Activated CD4-positive, alpha-beta T cell treated with anti-CD3 and anti-CD28 coated beads, Interleukin-2, amount 10 ng/mL, durations not matched to agents 24 days and 14 days (primary cell): ENCODE data around the gene SLF2. TPM values are rescaled to one million over a fixed set of nuclear protein-coding genes. Genes with fewer than 3 reads are reported as not detected.

Experiments
- DNase-seq: peaks from one replicate; pipeline ENCODE4 v3.0.0; 2022
- H3K27ac Mint-ChIP-seq: one replicate; pipeline ENCODE4 v1.8.0; 2022; ENCODE audit warnings: mild to moderate bottlenecking, mixed read lengths
- H3K27me3 Mint-ChIP-seq: one replicate; pipeline ENCODE4 v1.8.0; 2022; ENCODE audit warnings: mixed read lengths
- H3K36me3 Mint-ChIP-seq: one replicate; pipeline ENCODE4 v1.8.0; 2022; ENCODE audit warnings: low read depth, mild to moderate bottlenecking, mixed read lengths
- H3K4me1 Mint-ChIP-seq: one replicate; pipeline ENCODE4 v1.8.0; 2021; ENCODE audit warnings: mixed read lengths
- H3K4me3 Mint-ChIP-seq: one replicate; pipeline ENCODE4 v1.8.0; 2022; ENCODE audit warnings: mild to moderate bottlenecking, moderate library complexity, mixed read lengths
- H3K9me3 Mint-ChIP-seq: one replicate; pipeline ENCODE4 v1.8.0; 2021; ENCODE audit warnings: mixed read lengths
- intact Hi-C: fragments of 100-400 bp; cut with micrococcal nuclease; formaldehyde crosslinking; loops from one replicate; pipeline ENCODE4 v1.15.1; 2023
- total RNA-seq: library from RNA; stranded (reverse); gene quantifications from 2 replicates; pipeline ENCODE4 v1.2.3, GENCODE V29; 2022

SLF2 gene
- total RNA-seq, 1 donor from 2014 or later = 35.3 TPM

- Mint-ChIP-seq H3K27me3 (peaks cover 38% of the 10 kb centered on the region), H3K4me1 (no peaks in the 10 kb centered on the region), H3K27ac (no peak overlapping the region), H3K4me3 (no peak overlapping the region), H3K36me3 (no peaks in the 10 kb centered on the region), H3K9me3 (no peaks in the 10 kb centered on the region)
- intact Hi-C loops = no loop called here
- no peak for DNase-seq
These were observed 26.2 kb upstream of the SLF2 start for GRCh38 chr10:100886521-100886920.

- Mint-ChIP-seq H3K9me3 (no peaks in the 10 kb centered on the region), H3K4me1 (no peaks in the 10 kb centered on the region), H3K27ac (no peak overlapping the region), H3K27me3 (peaks cover 40% of the 10 kb centered on the region), H3K4me3 (no peak overlapping the region), H3K36me3 (no peaks in the 10 kb centered on the region)
- DNase-seq = no peak
- intact Hi-C loops = no loop called here
These were observed 25.8 kb upstream of the SLF2 start for GRCh38 chr10:100886963-100887362.

GRCh38 chr10:100887761-100888296 is 24.9 kb upstream of the SLF2 start:
- no peak for DNase-seq

GRCh38 chr10:100888957-100889356 is 23.8 kb upstream of the SLF2 start:
- Mint-ChIP-seq H3K27ac (no peak overlapping the region), H3K36me3 (no peaks in the 10 kb centered on the region)

More at GRCh38 chr10:100887761-100888296, 24.9 kb upstream of the SLF2 start:
- peaks cover 47% of the 10 kb centered on the region for H3K27me3 Mint-ChIP-seq
- H3K36me3 Mint-ChIP-seq = no peaks in the 10 kb centered on the region
- H3K4me3 Mint-ChIP-seq = no peak overlapping the region
- H3K27ac Mint-ChIP-seq = no peak overlapping the region
- H3K4me1 Mint-ChIP-seq = no peaks in the 10 kb centered on the region
- intact Hi-C loops = no loop called here
- H3K9me3 Mint-ChIP-seq = no peaks in the 10 kb centered on the region

GRCh38 chr10:100889546-100889945 is 23.2 kb upstream of the SLF2 start:
- H3K36me3 Mint-ChIP-seq = no peaks in the 10 kb centered on the region
- H3K4me1 Mint-ChIP-seq = no peaks in the 10 kb centered on the region
- intact Hi-C loops = no loop called here
- no peaks in the 10 kb centered on the region for H3K9me3 Mint-ChIP-seq
- no peak overlapping the region for H3K4me3 Mint-ChIP-seq
- no peak overlapping the region for H3K27ac Mint-ChIP-seq
- no peak for DNase-seq
- peaks cover 56% of the 10 kb centered on the region for H3K27me3 Mint-ChIP-seq

More at GRCh38 chr10:100888957-100889356, 23.8 kb upstream of the SLF2 start:
- Mint-ChIP-seq H3K4me3 (no peak overlapping the region), H3K9me3 (no peaks in the 10 kb centered on the region), H3K4me1 (no peaks in the 10 kb centered on the region), H3K27me3 (peaks cover 51% of the 10 kb centered on the region)
- DNase-seq = no peak
- intact Hi-C loops = no loop called here

GRCh38 chr10:100890141-100890672 is 22.6 kb upstream of the SLF2 start:
- no peaks in the 10 kb centered on the region for H3K36me3 Mint-ChIP-seq
- no peaks in the 10 kb centered on the region for H3K4me1 Mint-ChIP-seq
- intact Hi-C loops = no loop called here
- DNase-seq = no peak
- no peaks in the 10 kb centered on the region for H3K9me3 Mint-ChIP-seq
- H3K4me3 Mint-ChIP-seq = no peak overlapping the region
- no peak overlapping the region for H3K27ac Mint-ChIP-seq
- H3K27me3 Mint-ChIP-seq = peaks cover 58% of the 10 kb centered on the region

GRCh38 chr10:100890673-100891317 is 22.0 kb upstream of the SLF2 start:
- Mint-ChIP-seq H3K27me3 (peaks cover 64% of the 10 kb centered on the region), H3K27ac (no peak overlapping the region), H3K4me3 (no peak overlapping the region), H3K9me3 (no peaks in the 10 kb centered on the region), H3K36me3 (no peaks in the 10 kb centered on the region), H3K4me1 (no peaks in the 10 kb centered on the region)
- DNase-seq = no peak
- intact Hi-C loops = no loop called here

GRCh38 chr10:100894033-100894432 is 18.7 kb upstream of the SLF2 start:
- H3K36me3 Mint-ChIP-seq = no peaks in the 10 kb centered on the region
- H3K4me3 Mint-ChIP-seq = no peak overlapping the region
- intact Hi-C loops = no loop called here
- DNase-seq = no peak
- no peak overlapping the region for H3K27ac Mint-ChIP-seq
- H3K9me3 Mint-ChIP-seq = no peaks in the 10 kb centered on the region
- H3K4me1 Mint-ChIP-seq = no peaks in the 10 kb centered on the region
- H3K27me3 Mint-ChIP-seq = peaks cover 64% of the 10 kb centered on the region

- H3K4me3 Mint-ChIP-seq = no peak overlapping the region
- no peaks in the 10 kb centered on the region for H3K36me3 Mint-ChIP-seq
- H3K4me1 Mint-ChIP-seq = no peaks in the 10 kb centered on the region
- DNase-seq = no peak
- H3K27ac Mint-ChIP-seq = no peak overlapping the region
- H3K9me3 Mint-ChIP-seq = no peaks in the 10 kb centered on the region
- intact Hi-C loops = no loop called here
- peaks cover 61% of the 10 kb centered on the region for H3K27me3 Mint-ChIP-seq
These were observed 18.0 kb upstream of the SLF2 start for GRCh38 chr10:100894589-100895294.

GRCh38 chr10:100895346-100895745 is 17.4 kb upstream of the SLF2 start:
- Mint-ChIP-seq H3K27me3 (peaks cover 61% of the 10 kb centered on the region), H3K27ac (no peak overlapping the region), H3K36me3 (no peaks in the 10 kb centered on the region), H3K9me3 (no peaks in the 10 kb centered on the region), H3K4me3 (no peak overlapping the region), H3K4me1 (peaks cover 1% of the 10 kb centered on the region)
- intact Hi-C loops = no loop called here
- DNase-seq = no peak

- Mint-ChIP-seq H3K27ac (no peak overlapping the region), H3K27me3 (peaks cover 60% of the 10 kb centered on the region), H3K4me3 (no peak overlapping the region), H3K4me1 (peaks cover 1% of the 10 kb centered on the region), H3K9me3 (no peaks in the 10 kb centered on the region), H3K36me3 (no peaks in the 10 kb centered on the region)
- intact Hi-C loops = no loop called here
- no peak for DNase-seq
These were observed 16.9 kb upstream of the SLF2 start for GRCh38 chr10:100895896-100896295.

GRCh38 chr10:100896876-100897461 is 15.8 kb upstream of the SLF2 start:
- no peak overlapping the region for H3K27ac Mint-ChIP-seq
- no peak overlapping the region for H3K4me3 Mint-ChIP-seq
- H3K27me3 Mint-ChIP-seq = peaks cover 64% of the 10 kb centered on the region
- H3K4me1 Mint-ChIP-seq = peaks cover 1% of the 10 kb centered on the region
- no peak for DNase-seq
- intact Hi-C loops = no loop called here
- no peaks in the 10 kb centered on the region for H3K36me3 Mint-ChIP-seq
- H3K9me3 Mint-ChIP-seq = no peaks in the 10 kb centered on the region

- Mint-ChIP-seq H3K4me1 (peaks cover 1% of the 10 kb centered on the region), H3K9me3 (no peaks in the 10 kb centered on the region)
These were observed 14.8 kb upstream of the SLF2 start for GRCh38 chr10:100897976-100898375.

GRCh38 chr10:100899171-100899570 is 13.6 kb upstream of the SLF2 start:
- peaks cover 59% of the 10 kb centered on the region for H3K27me3 Mint-ChIP-seq
- intact Hi-C loops = no loop called here
- H3K27ac Mint-ChIP-seq = no peak overlapping the region
- no peaks in the 10 kb centered on the region for H3K9me3 Mint-ChIP-seq
- H3K4me3 Mint-ChIP-seq = no peak overlapping the region
- peaks cover 1% of the 10 kb centered on the region for H3K4me1 Mint-ChIP-seq
- no peak for DNase-seq
- H3K36me3 Mint-ChIP-seq = no peaks in the 10 kb centered on the region

More at GRCh38 chr10:100897976-100898375, 14.8 kb upstream of the SLF2 start:
- Mint-ChIP-seq H3K36me3 (no peaks in the 10 kb centered on the region), H3K27me3 (peaks cover 57% of the 10 kb centered on the region), H3K4me3 (no peak overlapping the region), H3K27ac (no peak overlapping the region)
- intact Hi-C loops = no loop called here
- no peak for DNase-seq
